WTC11 (cell line): ENCODE measurements around the gene ACIN1. TPM values are rescaled to one million over a fixed set of nuclear protein-coding genes. Genes with fewer than 3 reads are reported as not detected.
A peak's percentile ranks its signal among the peaks of the same experiment; 100 is the strongest.

Experiments used
- ATAC-seq: fragments of 200-7000 bp; cut with Tn5 transposase; 2 replicates; pipeline ENCODE4 v1.10.0; 2021; ENCODE audit warnings: mild to moderate bottlenecking, moderate library complexity
- CTCF ChIA-PET: fragments of 300-600 bp; sonication (Branson Sonifier 250); formaldehyde crosslinking; loops from one replicate; lab custom pipeline; 2021; ENCODE audit warnings: antibody characterized with exemption; lab: Charles Lee
- POLR2A ChIA-PET: fragments of 350-600 bp; sonication (Branson Sonifier 250); formaldehyde crosslinking; loops from one replicate; lab custom pipeline; 2021; ENCODE audit warnings: antibody characterized with exemption; lab: Charles Lee
- DNase-seq: peaks from one replicate; pipeline ENCODE4 v3.0.0; 2021; ENCODE audit warnings: low spot score
- H3K27ac Mint-ChIP-seq: 2 replicates; pipeline ENCODE4 v1.8.0; 2021; ENCODE audit warnings: mixed read lengths
- H3K27me3 Mint-ChIP-seq: 2 replicates; pipeline ENCODE4 v1.8.0; 2021; ENCODE audit warnings: low read depth, mild to moderate bottlenecking, moderate library complexity, mixed read lengths
- H3K36me3 Mint-ChIP-seq: 2 replicates; pipeline ENCODE4 v1.8.0; 2021; ENCODE audit warnings: mixed read lengths
- H3K4me1 Mint-ChIP-seq: 2 replicates; pipeline ENCODE4 v1.8.0; 2022; ENCODE audit warnings: mixed read lengths
- H3K4me3 Mint-ChIP-seq: 2 replicates; pipeline ENCODE4 v1.8.0; 2021; ENCODE audit warnings: mild to moderate bottlenecking, moderate library complexity, mixed read lengths
- H3K9me3 Mint-ChIP-seq: 2 replicates; pipeline ENCODE4 v1.8.0; 2021; ENCODE audit warnings: mixed read lengths
- E2F1 ChIP-seq: sonication (generic); formaldehyde crosslinking; IDR thresholded peaks from 2 replicates; pipeline ENCODE4 v1.8.0; 2022; ENCODE audit warnings: mild to moderate bottlenecking, missing genetic modification reagents
- EMX1 ChIP-seq: fragments of 250-450 bp; sonication (Bioruptor Pico); IDR thresholded peaks from 2 replicates; pipeline ENCODE4 v1.8.0; 2021; ENCODE audit warnings: mild to moderate bottlenecking
- GTF2I ChIP-seq: fragments of 250-450 bp; sonication (Bioruptor Pico); conservative IDR thresholded peaks from 2 replicates; pipeline ENCODE4 v1.4.0; 2021; ENCODE audit warnings: mild to moderate bottlenecking
- MAX ChIP-seq: sonication (generic); formaldehyde crosslinking; IDR thresholded peaks from 2 replicates; pipeline ENCODE4 v1.8.0; 2022; ENCODE audit warnings: mild to moderate bottlenecking, missing genetic modification reagents
- NFYB ChIP-seq: sonication (generic); formaldehyde crosslinking; conservative IDR thresholded peaks from 2 replicates; pipeline ENCODE4 v1.8.0; 2022; ENCODE audit warnings: low read depth, missing genetic modification reagents
- SMAD4 ChIP-seq: sonication (generic); formaldehyde crosslinking; IDR thresholded peaks from 2 replicates; pipeline ENCODE4 v1.8.0; 2022; ENCODE audit warnings: mild to moderate bottlenecking, missing genetic modification reagents
- ZNF263 ChIP-seq: sonication (generic); formaldehyde crosslinking; IDR thresholded peaks from 2 replicates; pipeline ENCODE4 v1.8.1; 2022; ENCODE audit warnings: low read depth, mild to moderate bottlenecking, moderate library complexity, missing genetic modification reagents
- ZNF512 ChIP-seq: sonication (generic); formaldehyde crosslinking; IDR thresholded peaks from 2 replicates; pipeline ENCODE4 v1.8.1; 2022; ENCODE audit warnings: missing genetic modification reagents, borderline replicate concordance
- ZNF532 ChIP-seq: fragments of 250-450 bp; sonication (Bioruptor Pico); IDR thresholded peaks from 2 replicates; pipeline ENCODE4 v1.9.0; 2021; ENCODE audit warnings: mild to moderate bottlenecking, borderline replicate concordance
- total RNA-seq: library from RNA; stranded (reverse); gene quantifications from 3 replicates; pipeline ENCODE4 v1.2.3, GENCODE V29; 2021
- TF ChIP-seq, protein P1 (sequence below): fragments of 250-450 bp; sonication (Bioruptor Pico); conservative IDR thresholded peaks from 2 replicates; pipeline ENCODE4 v1.9.0; 2021; ENCODE audit warnings: mild to moderate bottlenecking
- TF ChIP-seq, protein P2 (sequence below): sonication (generic); formaldehyde crosslinking; IDR thresholded peaks from 2 replicates; pipeline ENCODE4 v1.8.1; 2023; ENCODE audit warnings: mild to moderate bottlenecking, missing genetic modification reagents
- TF ChIP-seq, protein P3 (sequence below): sonication (generic); formaldehyde crosslinking; IDR thresholded peaks from 2 replicates; pipeline ENCODE4 v1.8.1; 2022; ENCODE audit warnings: mild to moderate bottlenecking, moderate library complexity, missing genetic modification reagents

Gene ACIN1
- total RNA-seq, 1 experiment from 2014 or later, result 229 TPM

GRCh38 chr14:23123419-23123818 lies 28.5 kb upstream of the ACIN1 start:
- Mint-ChIP-seq H3K4me1 (peaks cover 67% of the 10 kb centered on the region), H3K27ac (no peak overlapping the region), H3K27me3 (no peaks in the 10 kb centered on the region), H3K9me3 (no peaks in the 10 kb centered on the region), H3K4me3 (no peak overlapping the region), H3K36me3 (peaks cover 8% of the 10 kb centered on the region)
- ChIA-PET POLR2A (no interaction called here), CTCF (interaction anchor here (0.9 to 8.4 kb wide), 4 partner anchors 32 to 171 kb away, joined by 3 to 372 read pairs (median 4); partner anchors contain the start of gene SLC7A8)
- no peak for DNase-seq
- TF ChIP-seq MAX (CRISPR knock-in tag) (no peak), ZNF532 (no peak)
- TF ChIP-seq, protein P1, sequence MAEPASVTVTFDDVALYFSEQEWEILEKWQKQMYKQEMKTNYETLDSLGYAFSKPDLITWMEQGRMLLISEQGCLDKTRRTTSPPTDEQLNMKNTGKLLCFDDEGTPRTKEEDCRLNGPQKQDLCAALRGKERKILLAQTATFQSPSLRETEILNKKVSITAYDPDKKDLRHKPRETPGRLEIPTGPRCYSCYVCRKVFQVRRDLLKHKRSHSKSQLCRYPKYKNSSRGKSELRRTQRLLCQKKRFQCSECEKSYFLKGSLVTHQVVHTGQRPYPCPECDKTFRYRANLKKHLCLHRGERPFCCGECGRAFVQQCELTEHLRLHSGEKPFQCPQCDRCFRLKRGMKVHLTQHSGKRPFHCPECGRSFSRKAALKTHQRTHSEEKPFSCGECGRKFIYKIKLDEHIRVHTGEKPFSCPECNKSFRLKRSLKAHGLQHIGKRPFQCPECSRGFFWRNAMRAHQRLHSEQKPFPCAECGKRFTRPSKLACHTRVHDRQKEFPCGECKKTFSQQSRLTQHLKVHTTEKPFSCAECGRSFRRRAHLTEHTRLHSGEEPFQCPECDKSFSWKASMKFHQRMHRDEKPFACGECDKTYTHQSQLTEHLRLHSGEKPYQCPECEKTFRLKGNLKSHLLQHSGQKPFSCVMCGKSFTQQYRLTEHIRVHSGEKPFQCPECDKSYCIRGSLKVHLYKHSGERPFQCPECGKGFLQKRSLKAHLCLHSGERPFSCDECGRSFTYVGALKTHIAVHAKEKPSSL (CRISPR knock-in tag), result no peak
- no peak for ATAC-seq

- POLR2A ChIA-PET, result interaction anchor here (0.6 kb wide), 1 partner anchor 55 kb away, joined by 3 read pairs; no protein-coding TSS in a partner anchor
Observed at GRCh38 chr14:23122086-23122485, 27.1 kb upstream of the ACIN1 start.

More at GRCh38 chr14:23122086-23122485, 27.1 kb upstream of the ACIN1 start:
- Mint-ChIP-seq H3K27me3 (no peaks in the 10 kb centered on the region), H3K9me3 (no peaks in the 10 kb centered on the region), H3K27ac (peak overlapping the region; percentile 21; the same call in 1 of the 2 replicates), H3K36me3 (no peaks in the 10 kb centered on the region; the same call in 1 of the 2 replicates), H3K4me1 (peaks cover 67% of the 10 kb centered on the region), H3K4me3 (no peak overlapping the region)
- no peak for DNase-seq
- TF ChIP-seq E2F1 (CRISPR knock-in tag), result no peak
- TF ChIP-seq EMX1 (CRISPR knock-in tag), result no peak
- no peak for TF ChIP-seq ZNF263 (CRISPR knock-in tag)
- TF ChIP-seq, protein P2, sequence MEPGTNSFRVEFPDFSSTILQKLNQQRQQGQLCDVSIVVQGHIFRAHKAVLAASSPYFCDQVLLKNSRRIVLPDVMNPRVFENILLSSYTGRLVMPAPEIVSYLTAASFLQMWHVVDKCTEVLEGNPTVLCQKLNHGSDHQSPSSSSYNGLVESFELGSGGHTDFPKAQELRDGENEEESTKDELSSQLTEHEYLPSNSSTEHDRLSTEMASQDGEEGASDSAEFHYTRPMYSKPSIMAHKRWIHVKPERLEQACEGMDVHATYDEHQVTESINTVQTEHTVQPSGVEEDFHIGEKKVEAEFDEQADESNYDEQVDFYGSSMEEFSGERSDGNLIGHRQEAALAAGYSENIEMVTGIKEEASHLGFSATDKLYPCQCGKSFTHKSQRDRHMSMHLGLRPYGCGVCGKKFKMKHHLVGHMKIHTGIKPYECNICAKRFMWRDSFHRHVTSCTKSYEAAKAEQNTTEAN (CRISPR knock-in tag), result no peak
- TF ChIP-seq SMAD4 (CRISPR knock-in tag), result no peak
- TF ChIP-seq, protein P3, sequence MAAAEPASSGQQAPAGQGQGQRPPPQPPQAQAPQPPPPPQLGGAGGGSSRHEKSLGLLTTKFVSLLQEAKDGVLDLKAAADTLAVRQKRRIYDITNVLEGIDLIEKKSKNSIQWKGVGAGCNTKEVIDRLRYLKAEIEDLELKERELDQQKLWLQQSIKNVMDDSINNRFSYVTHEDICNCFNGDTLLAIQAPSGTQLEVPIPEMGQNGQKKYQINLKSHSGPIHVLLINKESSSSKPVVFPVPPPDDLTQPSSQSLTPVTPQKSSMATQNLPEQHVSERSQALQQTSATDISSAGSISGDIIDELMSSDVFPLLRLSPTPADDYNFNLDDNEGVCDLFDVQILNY (CRISPR knock-in tag), result no peak
- no peak for TF ChIP-seq ZNF512
- no peak for TF ChIP-seq GTF2I (CRISPR knock-in tag)
- no peak for TF ChIP-seq NFYB (CRISPR knock-in tag)
- CTCF ChIA-PET, result interaction anchor here (0.6 to 8.4 kb wide), 21 partner anchors 18 to 258 kb away, joined by 3 to 372 read pairs (median 12); partner anchors contain the start of genes ACIN1, C14orf119, CIROP and RNF212B
- ATAC-seq, result no peak
